NB4 (cell line): ENCODE measurements around the gene FBXO21.

Experiments used
- POLR2A ChIP-seq: IDR thresholded peaks from 2 replicates; pipeline ENCODE4 v1.6.1; 2011; ENCODE audit warnings: mild to moderate bottlenecking; ENCODE audit not compliant: insufficient read length; ENCODE audit errors: extremely low read depth
- TF ChIP-seq, protein P1 (sequence below): IDR thresholded peaks from one replicate; pipeline ENCODE4 v1.5.1; 2012; ENCODE audit warnings: low read depth, low read length

DNA sequence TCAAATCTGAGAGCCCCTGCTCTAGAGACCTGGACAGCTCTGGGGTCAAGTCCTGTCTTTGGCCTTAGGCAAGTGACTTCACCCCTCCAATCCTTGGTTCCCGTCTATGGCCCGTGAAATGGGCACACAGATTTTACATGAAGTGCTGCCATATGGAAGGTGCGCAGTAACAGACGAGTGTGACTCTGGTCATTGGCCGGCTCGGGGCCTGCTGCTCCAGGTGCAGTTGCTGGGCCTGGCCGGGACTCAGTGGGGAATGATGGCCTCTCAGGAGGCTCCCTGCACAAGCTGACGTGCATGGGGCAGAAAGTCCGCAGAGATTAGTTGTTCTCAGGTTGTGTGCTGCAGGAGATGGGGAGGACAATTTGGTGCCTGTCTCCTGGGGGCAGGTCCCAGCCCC is 77.0 kb downstream of the FBXO21 start:
- TF ChIP-seq, protein P1, sequence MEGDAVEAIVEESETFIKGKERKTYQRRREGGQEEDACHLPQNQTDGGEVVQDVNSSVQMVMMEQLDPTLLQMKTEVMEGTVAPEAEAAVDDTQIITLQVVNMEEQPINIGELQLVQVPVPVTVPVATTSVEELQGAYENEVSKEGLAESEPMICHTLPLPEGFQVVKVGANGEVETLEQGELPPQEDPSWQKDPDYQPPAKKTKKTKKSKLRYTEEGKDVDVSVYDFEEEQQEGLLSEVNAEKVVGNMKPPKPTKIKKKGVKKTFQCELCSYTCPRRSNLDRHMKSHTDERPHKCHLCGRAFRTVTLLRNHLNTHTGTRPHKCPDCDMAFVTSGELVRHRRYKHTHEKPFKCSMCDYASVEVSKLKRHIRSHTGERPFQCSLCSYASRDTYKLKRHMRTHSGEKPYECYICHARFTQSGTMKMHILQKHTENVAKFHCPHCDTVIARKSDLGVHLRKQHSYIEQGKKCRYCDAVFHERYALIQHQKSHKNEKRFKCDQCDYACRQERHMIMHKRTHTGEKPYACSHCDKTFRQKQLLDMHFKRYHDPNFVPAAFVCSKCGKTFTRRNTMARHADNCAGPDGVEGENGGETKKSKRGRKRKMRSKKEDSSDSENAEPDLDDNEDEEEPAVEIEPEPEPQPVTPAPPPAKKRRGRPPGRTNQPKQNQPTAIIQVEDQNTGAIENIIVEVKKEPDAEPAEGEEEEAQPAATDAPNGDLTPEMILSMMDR: no peak
- no peak for TF ChIP-seq POLR2A
